ENCODE data around the gene PTCHD1. TPM values are rescaled to one million over a fixed set of nuclear protein-coding genes. Genes with fewer than 3 reads are reported as not detected.

Gene PTCHD1
- polyA plus RNA-seq (ENCODE audit: insufficient read length), result 0.95 TPM

- DNase-seq (ENCODE audit: low read depth), result no peak
Measured at GRCh38 chrX:23334848-23335599, at the start of gene PTCHD1. Gene PTCHD1 (plus strand): TSS chrX:23334849. CDS start chrX:23334876, 27 bp downstream.

- no peak for DNase-seq (ENCODE audit: low read depth)
Measured at GRCh38 chrX:23286731-23287130, 47.9 kb upstream of the PTCHD1 start.

DNA sequence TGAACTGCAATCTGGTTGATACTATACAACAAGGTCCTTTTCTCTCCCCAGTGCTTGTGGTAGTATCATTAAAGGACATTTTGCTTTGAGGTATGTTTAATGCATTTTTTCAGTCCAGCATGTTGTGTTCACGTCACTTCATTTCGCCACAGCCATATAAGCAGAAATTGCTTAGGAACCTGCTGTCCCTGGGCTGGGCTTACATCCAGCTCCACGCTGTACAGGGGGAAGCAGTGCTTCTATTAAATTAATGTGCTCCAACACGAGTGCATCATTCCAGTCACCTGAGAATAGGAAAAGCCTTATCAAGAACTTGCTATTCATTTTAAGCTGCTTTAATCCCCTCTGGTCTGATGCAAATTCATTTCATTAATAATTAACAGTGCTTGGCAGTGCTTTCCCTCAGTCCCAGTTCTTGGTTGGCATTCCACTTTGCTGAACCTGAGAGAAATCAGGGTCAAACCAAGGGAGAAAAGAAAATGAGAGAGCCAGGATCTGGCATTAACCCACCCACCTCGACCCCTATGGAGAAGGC is 47.4 kb upstream of the PTCHD1 start:
- DNase-seq (ENCODE audit: low read depth), result no peak

DNA sequence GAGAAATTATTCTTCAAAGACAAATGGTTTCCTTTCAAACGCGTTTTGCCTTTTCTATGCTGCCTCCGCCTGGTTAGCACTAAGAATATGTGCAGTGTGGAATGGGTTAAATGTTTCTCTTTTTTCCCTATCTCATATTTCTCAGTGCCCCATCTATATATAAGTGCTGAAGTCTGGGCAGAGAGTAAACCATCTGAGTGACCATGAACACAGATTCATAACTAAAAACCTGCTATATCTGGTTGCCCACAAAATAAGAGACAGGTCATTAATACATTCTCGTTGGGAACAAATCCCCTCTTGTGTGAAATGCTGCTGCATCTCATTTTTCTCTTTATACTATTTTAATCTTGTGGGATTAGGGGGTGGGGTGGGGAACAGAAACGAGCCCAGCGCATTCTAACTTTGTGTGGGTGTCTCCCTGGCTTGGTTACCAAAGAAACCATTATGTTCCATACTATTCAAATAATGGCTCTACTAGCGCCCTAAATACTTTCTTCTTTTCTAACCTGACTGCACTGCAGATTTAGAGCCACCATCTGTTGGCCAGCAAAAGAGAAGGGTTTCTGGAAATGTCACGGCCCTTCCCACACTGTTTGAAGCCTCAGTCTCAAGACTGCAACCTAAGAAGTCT is 42.2 kb upstream of the PTCHD1 start:
- DNase-seq (ENCODE audit: low read depth), result no peak

GRCh38 chrX:23292988-23293651 is 41.5 kb upstream of the PTCHD1 start:
- DNase-seq (ENCODE audit: low read depth), result no peak

- DNase-seq (ENCODE audit: low read depth), result no peak
Measured at GRCh38 chrX:23304881-23305280, 29.8 kb upstream of the PTCHD1 start.

- no peak for DNase-seq (ENCODE audit: low read depth)
Measured at GRCh38 chrX:23311731-23312130, 22.9 kb upstream of the PTCHD1 start.

DNA sequence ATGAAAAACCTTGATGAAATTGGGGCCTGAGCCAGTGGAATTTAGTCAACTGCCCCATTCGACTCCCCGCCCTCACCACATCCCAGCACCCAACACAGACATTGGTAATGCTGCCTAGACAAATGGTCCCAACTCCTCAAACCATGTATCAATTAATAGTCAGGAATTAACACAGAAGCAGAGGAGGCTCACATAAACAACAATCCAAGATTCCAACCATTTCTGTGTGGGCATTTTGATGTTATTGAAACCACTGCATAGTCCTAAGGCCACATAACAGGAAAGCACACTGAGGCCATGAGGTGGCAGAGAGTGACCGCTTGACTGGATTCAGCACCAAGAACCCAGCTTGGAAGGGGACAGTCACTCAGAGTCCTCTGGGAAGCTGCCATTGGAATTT is 22.5 kb upstream of the PTCHD1 start:
- DNase-seq (ENCODE audit: low read depth), result no peak

- no peak for DNase-seq (ENCODE audit: low read depth)
Measured at GRCh38 chrX:23317799-23318724, 16.6 kb upstream of the PTCHD1 start.

DNA sequence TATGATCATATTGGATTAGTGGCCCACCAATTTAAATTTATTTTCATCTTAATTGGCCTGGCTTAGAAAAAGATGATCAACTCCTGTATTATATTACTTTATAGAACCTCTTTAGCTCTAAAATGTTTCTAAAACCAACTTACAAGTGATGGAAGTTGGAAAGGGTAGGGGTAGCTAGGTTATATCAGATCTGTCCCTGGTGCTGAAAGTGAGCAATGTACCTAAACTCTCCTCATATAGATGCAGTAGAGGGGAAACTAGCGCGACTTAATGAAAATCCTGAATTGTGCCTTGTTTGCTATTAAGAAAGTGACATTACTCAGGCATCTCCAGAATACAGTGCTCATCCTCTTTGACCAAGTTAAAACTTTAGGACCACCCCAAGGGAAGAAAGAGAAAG is 7.5 kb upstream of the PTCHD1 start:
- DNase-seq (ENCODE audit: low read depth), result no peak

GRCh38 chrX:23331701-23332100 is 2.9 kb upstream of the PTCHD1 start:
- DNase-seq (ENCODE audit: low read depth), result no peak

DNA sequence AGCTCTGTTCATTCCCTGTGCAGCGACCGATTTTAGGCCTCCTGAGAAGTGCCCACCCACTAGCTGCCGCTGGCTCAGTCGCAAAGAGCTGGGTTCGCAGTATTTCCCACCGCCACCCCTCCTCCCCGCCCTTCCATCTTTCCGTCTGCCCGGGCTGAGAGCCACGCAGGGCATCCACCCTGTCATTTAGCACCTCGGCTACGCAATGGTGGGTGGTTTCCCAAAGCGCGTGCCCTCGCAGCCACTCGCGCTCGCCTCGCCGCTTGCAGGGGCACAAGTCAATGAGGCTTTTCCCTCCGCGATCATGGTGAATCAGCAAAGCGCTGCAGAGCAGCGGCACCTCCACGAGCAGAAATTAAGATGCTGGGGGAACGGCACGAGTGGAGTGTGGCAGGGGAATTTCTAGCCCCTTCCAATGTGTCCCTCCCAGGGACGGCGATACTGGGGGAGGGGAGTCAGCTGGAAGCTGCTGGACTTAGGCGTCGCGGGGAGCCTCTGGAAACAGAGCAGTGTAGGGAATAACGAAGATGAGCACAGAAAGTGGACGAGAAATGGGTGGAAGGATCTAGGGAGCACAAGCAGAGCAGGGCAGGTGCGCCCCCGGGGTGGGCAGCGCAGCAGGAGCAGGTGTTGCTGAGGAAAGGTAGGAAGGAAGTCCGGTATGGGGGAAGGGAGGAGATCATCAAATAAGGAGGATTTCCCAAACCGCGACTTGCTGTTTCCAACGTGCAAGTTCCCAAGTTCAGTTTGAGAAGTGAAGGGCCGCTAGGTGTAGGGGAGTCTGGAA is 2.4 kb upstream of the PTCHD1 start:
- DNase-seq (ENCODE audit: low read depth), result no peak

DNA sequence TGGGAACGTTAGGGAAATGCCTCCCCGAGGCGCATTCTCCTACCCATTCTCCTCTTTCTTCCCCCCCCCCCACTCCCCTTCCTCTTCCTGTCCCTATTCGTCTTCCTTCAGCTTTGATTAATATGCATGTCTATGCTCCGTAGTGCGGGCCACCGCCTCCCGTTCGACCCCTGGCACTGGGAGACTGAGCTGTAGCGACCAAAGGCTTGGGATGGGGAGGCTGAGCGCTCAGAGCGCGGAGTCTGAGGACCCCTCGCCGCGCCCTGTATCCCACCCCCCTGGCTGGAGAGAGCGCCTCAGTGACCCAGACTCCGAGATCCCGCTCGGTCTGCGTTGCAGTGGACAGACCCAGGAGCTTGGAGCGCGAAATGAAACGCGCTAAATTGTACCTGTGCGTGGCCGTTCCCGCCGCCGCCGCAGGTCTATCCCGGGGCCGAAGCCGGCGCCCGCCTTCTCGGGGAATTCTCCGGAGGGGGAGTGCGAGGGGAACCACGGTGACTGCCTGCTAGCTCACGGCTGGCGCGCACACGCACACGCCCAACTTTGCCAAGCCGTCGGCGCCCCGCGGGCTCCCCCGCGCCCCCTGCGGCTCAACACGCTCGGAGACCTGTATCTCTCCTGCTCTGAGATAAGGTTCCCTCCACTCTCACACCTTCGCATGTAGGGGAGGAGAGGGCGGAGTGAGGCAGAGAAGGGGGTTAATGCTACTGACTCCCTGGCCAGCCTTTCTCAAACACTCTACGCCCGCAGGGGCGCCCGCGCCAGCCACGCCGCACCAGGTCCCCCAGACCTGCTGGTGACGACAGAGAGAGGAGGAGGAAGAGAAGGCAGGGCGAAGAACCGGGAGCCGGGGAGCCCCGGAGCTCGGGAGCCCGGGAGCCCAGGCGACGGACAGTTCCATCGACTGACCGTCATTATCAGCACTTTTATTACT is 1.5 kb upstream of the PTCHD1 start:
- DNase-seq (ENCODE audit: low read depth), result no peak

- no peak for DNase-seq (ENCODE audit: low read depth)
Measured at GRCh38 chrX:23333842-23334520, 668 bp upstream of the PTCHD1 start.

DNA sequence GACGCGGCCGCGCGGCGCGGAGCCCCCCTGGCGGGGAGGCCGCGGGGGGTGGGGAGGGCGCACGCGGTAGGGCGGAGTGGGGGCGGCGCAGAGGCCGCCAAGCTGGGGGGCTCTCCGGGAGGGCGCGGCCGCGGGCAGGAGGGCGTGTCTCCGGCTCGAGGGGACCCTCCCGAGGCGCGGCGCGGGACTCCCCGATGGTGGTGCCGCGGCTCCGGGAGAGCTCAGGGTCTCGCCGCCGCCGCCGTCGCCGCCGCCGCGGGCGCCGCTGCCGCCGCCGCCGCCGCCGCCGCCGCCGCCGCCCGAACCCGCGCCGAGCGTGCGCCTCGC is 165 bp upstream of the PTCHD1 start:
- DNase-seq (ENCODE audit: low read depth), result no peak

- no peak for DNase-seq (ENCODE audit: low read depth)
Measured at GRCh38 chrX:23338334-23338733, 3.7 kb downstream of the PTCHD1 start.

DNA sequence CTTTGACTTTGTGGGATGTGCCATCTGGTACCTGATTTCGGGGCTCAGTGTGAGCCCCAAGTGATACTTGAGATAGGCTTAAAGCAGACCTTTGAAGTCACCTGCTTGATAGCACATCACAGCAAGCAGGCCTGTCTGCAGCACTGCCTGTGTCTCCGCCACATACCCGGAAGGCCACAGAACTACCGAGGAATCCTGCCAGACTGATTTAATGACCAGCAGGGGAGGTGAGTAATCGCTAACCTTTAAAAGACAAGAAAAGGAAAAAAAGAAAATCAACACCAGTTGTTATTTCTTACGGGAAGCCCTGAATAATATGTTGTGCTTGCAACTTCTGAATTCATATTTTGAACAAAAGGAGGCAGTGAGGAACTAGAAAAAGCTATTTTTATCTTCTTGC is 6.8 kb downstream of the PTCHD1 start:
- no peak for DNase-seq (ENCODE audit: low read depth)

DNA sequence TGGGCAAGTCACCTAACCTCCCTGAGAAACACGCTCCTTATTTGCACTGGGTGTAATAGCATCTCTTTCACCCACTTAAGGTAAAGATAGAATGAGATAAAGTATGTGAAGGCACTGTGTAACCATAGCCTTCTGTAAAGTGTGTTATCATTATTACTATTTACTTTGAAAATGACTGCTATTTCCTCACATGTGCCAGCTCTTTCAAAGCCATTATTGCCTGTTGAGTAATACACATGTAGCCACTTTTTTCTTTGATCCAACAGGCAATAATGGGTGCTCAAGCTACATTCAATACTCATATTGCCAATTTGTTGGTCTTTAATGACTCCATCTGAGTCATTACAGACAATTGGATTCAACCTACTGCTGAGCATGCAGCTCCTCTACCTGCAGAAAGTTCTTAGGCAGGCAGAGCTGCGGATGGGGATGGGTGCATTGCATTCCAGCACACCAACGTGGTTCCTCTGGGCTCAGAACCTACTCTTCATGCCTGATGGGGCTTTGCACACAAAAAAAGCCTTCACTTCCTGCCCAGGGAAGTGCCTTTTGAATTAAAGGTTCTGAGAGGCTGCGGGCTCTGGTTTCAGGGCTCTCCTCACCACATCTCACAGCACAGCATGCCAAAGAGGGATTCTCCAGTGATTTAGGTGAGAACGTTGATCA is 9.7 kb downstream of the PTCHD1 start:
- no peak for DNase-seq (ENCODE audit: low read depth)

DNA sequence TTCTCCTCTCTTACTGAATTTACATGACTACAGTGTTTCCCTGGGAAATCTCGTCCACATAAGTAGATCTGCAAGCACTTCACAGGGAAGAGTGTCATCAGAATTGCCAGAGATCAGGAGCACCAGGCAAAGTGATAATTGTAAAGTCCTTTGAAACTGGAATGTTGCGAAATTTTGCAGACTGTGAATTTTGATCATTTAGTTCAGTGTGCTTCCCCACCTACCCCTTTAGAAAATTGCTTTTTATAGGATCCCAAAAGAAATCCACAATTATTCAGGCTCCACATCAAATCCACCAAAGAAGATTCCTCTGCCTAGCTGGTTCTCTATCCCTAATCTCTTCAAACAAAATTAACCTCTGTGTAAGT is 10.2 kb downstream of the PTCHD1 start:
- no peak for DNase-seq (ENCODE audit: low read depth)

All from forelimb muscle (tissue), 1 donor.